NB4 (cell line): Measurements from ENCODE around the gene PRR15L.

ENCODE experiments used
- CTCF ChIP-seq: IDR thresholded peaks from one replicate; pipeline ENCODE4 v1.5.1; 2012; ENCODE audit warnings: low read depth, low read length
- MYC ChIP-seq: IDR thresholded peaks from 2 replicates; pipeline ENCODE4 v1.6.1; 2011; ENCODE audit warnings: low read depth, low read length
- POLR2A ChIP-seq: IDR thresholded peaks from 2 replicates; pipeline ENCODE4 v1.6.1; 2011; ENCODE audit warnings: mild to moderate bottlenecking; ENCODE audit not compliant: insufficient read length; ENCODE audit errors: extremely low read depth

GRCh38 chr17:47952171-47953021, 5.3 kb downstream of the PRR15L start:
- TF ChIP-seq CTCF (no peak), POLR2A (no peak), MYC (no peak)
